ENCODE measurements around the gene CREB3.

The CREB3 gene

GRCh38 chr9:35750256-35750531 lies 17.7 kb downstream of the CREB3 start:
- Histone ChIP-seq H3K27ac (ENCODE audit: low read depth, low read length) (peak overlapping the region; percentile 46), H3K9me3 (ENCODE audit: control insufficient read depth, insufficient read depth, low read length) (no peaks in the 10 kb centered on the region), H3K4me2 (ENCODE audit: low read length) (peak overlapping the region; percentile 90), H3K79me2 (ENCODE audit: control insufficient read depth, low read length) (peaks cover 43% of the 10 kb centered on the region), H4K20me1 (ENCODE audit: control insufficient read depth, insufficient read depth, low read depth, low read length) (no peaks in the 10 kb centered on the region), H3K4me3 (ENCODE audit: low read length) (peak overlapping the region; percentile 90), H3F3A (ENCODE audit: control insufficient read depth, insufficient read depth) (0 out of 2 replicates have a peak, but pooled peaks cover 5% of the 10 kb centered on the region), H3K27me3 (ENCODE audit: control insufficient read depth, low read length) (no peaks in the 10 kb centered on the region), H3K36me3 (ENCODE audit: control insufficient read depth, low read length) (peaks cover 41% of the 10 kb centered on the region), H3K4me1 (ENCODE audit: control insufficient read depth, low read length) (peaks cover 44% of the 10 kb centered on the region), H3K9me2 (replicated peaks; ENCODE audit: control insufficient read depth, low read length) (no peaks in the 10 kb centered on the region)
- TF ChIP-seq CTCF (IDR thresholded peaks at IDR 0.05; ENCODE audit: low read depth, low read length, poor library complexity, severe bottlenecking) (no peak), EZH2phosphoT487 (IDR thresholded peaks at IDR 0.05; ENCODE audit: borderline replicate concordance, low read length) (no peak)

- H3K36me3 ChIP-seq (ENCODE audit: control insufficient read depth, low read length): peaks cover 42% of the 10 kb centered on the region
- no peak overlapping the region for H3K4me2 ChIP-seq (ENCODE audit: low read length)
- no peaks in the 10 kb centered on the region for H3K27me3 ChIP-seq (ENCODE audit: control insufficient read depth, low read length)
- no peak overlapping the region for H3K27ac ChIP-seq (ENCODE audit: low read depth, low read length)
- TF ChIP-seq EZH2phosphoT487 (IDR thresholded peaks at IDR 0.05; ENCODE audit: borderline replicate concordance, low read length) (no peak), CTCF (IDR thresholded peaks at IDR 0.05; ENCODE audit: low read depth, low read length, poor library complexity, severe bottlenecking) (no peak)
- no peaks in the 10 kb centered on the region for H3K9me3 ChIP-seq (ENCODE audit: control insufficient read depth, insufficient read depth, low read length)
- H3K4me1 ChIP-seq (ENCODE audit: control insufficient read depth, low read length): peaks cover 48% of the 10 kb centered on the region
- peaks cover 21% of the 10 kb centered on the region for H3F3A ChIP-seq (ENCODE audit: control insufficient read depth, insufficient read depth)
- no peaks in the 10 kb centered on the region for H3K9me2 ChIP-seq (replicated peaks; ENCODE audit: control insufficient read depth, low read length)
- no peaks in the 10 kb centered on the region for H4K20me1 ChIP-seq (ENCODE audit: control insufficient read depth, insufficient read depth, low read depth, low read length)
- H3K4me3 ChIP-seq (ENCODE audit: low read length): no peak overlapping the region
- peaks cover 26% of the 10 kb centered on the region for H3K79me2 ChIP-seq (ENCODE audit: control insufficient read depth, low read length)
Observed at GRCh38 chr9:35753466-35753865, 21.0 kb downstream of the CREB3 start.

- H4K20me1 ChIP-seq (ENCODE audit: control insufficient read depth, insufficient read depth, low read depth, low read length): no peaks in the 10 kb centered on the region
- H3K4me1 ChIP-seq (ENCODE audit: control insufficient read depth, low read length): peaks cover 56% of the 10 kb centered on the region
- peaks cover 27% of the 10 kb centered on the region for H3K79me2 ChIP-seq (ENCODE audit: control insufficient read depth, low read length)
- no peaks in the 10 kb centered on the region for H3K9me3 ChIP-seq (ENCODE audit: control insufficient read depth, insufficient read depth, low read length)
- H3K4me2 ChIP-seq (ENCODE audit: low read length): no peak within 1 kb of the TSS
- peaks cover 25% of the 10 kb centered on the region for H3F3A ChIP-seq (ENCODE audit: control insufficient read depth, insufficient read depth)
- H3K9me2 ChIP-seq (replicated peaks; ENCODE audit: control insufficient read depth, low read length): no peaks in the 10 kb centered on the region
- H3K4me3 ChIP-seq (ENCODE audit: low read length): no peak within 1 kb of the TSS; the same call in 1 of the 2 replicates
- H3K27ac ChIP-seq (ENCODE audit: low read depth, low read length): no peak within 1 kb of the TSS
- TF ChIP-seq EZH2phosphoT487 (IDR thresholded peaks at IDR 0.05; ENCODE audit: borderline replicate concordance, low read length) (no peak), CTCF (IDR thresholded peaks at IDR 0.05; ENCODE audit: low read depth, low read length, poor library complexity, severe bottlenecking) (no peak)
- peaks cover 42% of the 10 kb centered on the region for H3K36me3 ChIP-seq (ENCODE audit: control insufficient read depth, low read length)
- no peaks in the 10 kb centered on the region for H3K27me3 ChIP-seq (ENCODE audit: control insufficient read depth, low read length)
Observed at GRCh38 chr9:35754264-35754663, 21.8 kb downstream of the CREB3 start, which contains the start of gene MSMP. TSS of gene MSMP (minus strand) at chr9:35754276. CDS start at chr9:35754129, 147 bp downstream.
